Gastrocnemius medialis (tissue), 4 donors: ENCODE results near the gene PRKN. TPM values are rescaled to one million over a fixed set of nuclear protein-coding genes. Genes with fewer than 3 reads are reported as not detected.

Source experiments
- ATAC-seq, 2 donors: fragments of 150-250 bp; one replicate each; pipeline ENCODE4 v1.9.1; 2016
- DNase-seq, 2 donors: peaks; one replicate each; pipeline ENCODE4 v3.0.0-alpha.2; 2019
- H3K27ac ChIP-seq, 4 donors: fragments of 200-600 bp; sonication (generic); 1 replicate in 1 of 4; 2 replicates in 3 of 4; pipeline ENCODE4 v1.5.1; 2016 to 2018; ENCODE audit warnings: mild to moderate bottlenecking in 2 of 4, moderate library complexity in 1 of 4
- H3K27me3 ChIP-seq, 3 donors: fragments of 200-600 bp; sonication (generic) in 2 of 3; 1 replicate in 1 of 3; 2 replicates in 2 of 3; pipeline versions ENCODE4 v1.5.1 to v1.6.0; 2016 to 2019; ENCODE audit warnings: mild to moderate bottlenecking in 1 of 3, moderate library complexity in 1 of 3
- H3K36me3 ChIP-seq, 2 donors: fragments of 200-600 bp; sonication (generic) in 1 of 2; one replicate each; pipeline ENCODE4 v1.5.1; 2017 to 2018
- H3K4me1 ChIP-seq, 2 donors: fragments of 200-600 bp; sonication (generic) in 1 of 2; one replicate each; pipeline ENCODE4 v1.5.1; 2016 to 2017; ENCODE audit warnings: mild to moderate bottlenecking in 2 of 2
- H3K4me3 ChIP-seq, 4 donors: fragments of 200-600 bp; sonication (generic) in 3 of 4; 1 replicate in 1 of 4; 2 replicates in 3 of 4; pipeline ENCODE4 v1.5.1; 2016 to 2019; ENCODE audit warnings: mild to moderate bottlenecking in 2 of 4
- H3K9me3 ChIP-seq, 3 donors: fragments of 200-600 bp; sonication (generic) in 2 of 3; 1 replicate in 1 of 3; 2 replicates in 2 of 3; pipeline ENCODE4 v1.5.1; 2016 to 2019
- POLR2A ChIP-seq, 2 donors: fragments of 450-650 bp; IDR thresholded peaks; one replicate each; pipeline ENCODE4 v1.6.1; 2017; ENCODE audit warnings: antibody characterized with exemption in 2 of 2, mild to moderate bottlenecking in 2 of 2, moderate library complexity in 2 of 2
- in situ Hi-C, 4 donors: fragments of 200-750 bp; cut with MboI; loops; one replicate each; pipeline versions ENCODE4 v1.15.0 to v1.8.0; 2017; ENCODE audit warnings: low sequenced_read_pairs in 4 of 4
- intact Hi-C: fragments of 100-400 bp; cut with DNase I; formaldehyde crosslinking; loops from one replicate; pipeline ENCODE4 v1.15.1; 2023; ENCODE audit warnings: low total_unique reads
- total RNA-seq, 4 donors: library from RNA; depleted of rRNA; stranded (reverse); fragments of >200 nt; gene quantifications; one replicate each; pipeline versions ENCODE4 v1.1.0 to v1.2.3, GENCODE V29; 2016
- TF ChIP-seq, protein P1 (sequence below), 5 experiments: fragments of 450-650 bp in 3 of 5; fragments of 200-600 bp in 2 of 5; sonication (generic) in 2 of 5; IDR thresholded peaks in 4 of 5; conservative IDR thresholded peaks in 1 of 5; 1 replicate in 4 of 5; 2 replicates in 1 of 5; pipeline ENCODE4 v1.5.1; 2016 to 2019; ENCODE audit warnings: antibody characterized with exemption in 5 of 5, mild to moderate bottlenecking in 3 of 5, moderate library complexity in 3 of 5

Gene PRKN
- total RNA-seq, 4 donors from 2014 or later, result 8.4 to 21.6 (median 13.7) TPM

DNA sequence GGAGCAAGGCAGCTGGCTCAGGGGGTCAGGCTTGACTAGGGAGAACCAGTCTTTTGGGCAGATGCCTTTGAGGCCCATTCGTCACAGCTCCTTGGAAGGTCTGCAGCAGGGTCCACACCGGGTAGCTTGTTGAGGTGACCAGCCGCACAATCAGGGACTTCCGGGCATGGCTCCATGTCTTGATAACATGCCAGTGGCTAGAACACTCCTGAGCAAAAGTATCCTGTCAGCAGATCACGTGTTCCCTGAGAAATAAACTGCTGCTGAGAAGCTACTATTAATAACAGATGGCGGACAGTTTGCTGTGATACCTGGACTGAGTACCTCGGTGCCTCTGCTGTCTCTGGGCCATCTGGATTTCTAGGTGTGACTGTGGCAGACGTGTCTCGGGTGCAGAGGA is 235.9 kb downstream of the PRKN start:
- Histone ChIP-seq H3K4me3 (no peak overlapping the region), H3K36me3 (no peaks in the 10 kb centered on the region), H3K27ac (no peak overlapping the region), H3K4me1 (peaks cover 0 to 7% of the 10 kb centered on the region in 2 donors), H3K27me3 (no peaks in the 10 kb centered on the region), H3K9me3 (no peaks in the 10 kb centered on the region)
- no peak for DNase-seq
- ATAC-seq, result peak in 1 of 2 donors; percentile 58
- intact Hi-C loops (no loop called here), in situ Hi-C loops (no loop called here)
- TF ChIP-seq, protein P1, sequence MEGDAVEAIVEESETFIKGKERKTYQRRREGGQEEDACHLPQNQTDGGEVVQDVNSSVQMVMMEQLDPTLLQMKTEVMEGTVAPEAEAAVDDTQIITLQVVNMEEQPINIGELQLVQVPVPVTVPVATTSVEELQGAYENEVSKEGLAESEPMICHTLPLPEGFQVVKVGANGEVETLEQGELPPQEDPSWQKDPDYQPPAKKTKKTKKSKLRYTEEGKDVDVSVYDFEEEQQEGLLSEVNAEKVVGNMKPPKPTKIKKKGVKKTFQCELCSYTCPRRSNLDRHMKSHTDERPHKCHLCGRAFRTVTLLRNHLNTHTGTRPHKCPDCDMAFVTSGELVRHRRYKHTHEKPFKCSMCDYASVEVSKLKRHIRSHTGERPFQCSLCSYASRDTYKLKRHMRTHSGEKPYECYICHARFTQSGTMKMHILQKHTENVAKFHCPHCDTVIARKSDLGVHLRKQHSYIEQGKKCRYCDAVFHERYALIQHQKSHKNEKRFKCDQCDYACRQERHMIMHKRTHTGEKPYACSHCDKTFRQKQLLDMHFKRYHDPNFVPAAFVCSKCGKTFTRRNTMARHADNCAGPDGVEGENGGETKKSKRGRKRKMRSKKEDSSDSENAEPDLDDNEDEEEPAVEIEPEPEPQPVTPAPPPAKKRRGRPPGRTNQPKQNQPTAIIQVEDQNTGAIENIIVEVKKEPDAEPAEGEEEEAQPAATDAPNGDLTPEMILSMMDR (IDR thresholded peaks at IDR 0.05 in 4 of 5, conservative IDR thresholded peaks at IDR 0.05 in 1 of 5), result no peak

DNA sequence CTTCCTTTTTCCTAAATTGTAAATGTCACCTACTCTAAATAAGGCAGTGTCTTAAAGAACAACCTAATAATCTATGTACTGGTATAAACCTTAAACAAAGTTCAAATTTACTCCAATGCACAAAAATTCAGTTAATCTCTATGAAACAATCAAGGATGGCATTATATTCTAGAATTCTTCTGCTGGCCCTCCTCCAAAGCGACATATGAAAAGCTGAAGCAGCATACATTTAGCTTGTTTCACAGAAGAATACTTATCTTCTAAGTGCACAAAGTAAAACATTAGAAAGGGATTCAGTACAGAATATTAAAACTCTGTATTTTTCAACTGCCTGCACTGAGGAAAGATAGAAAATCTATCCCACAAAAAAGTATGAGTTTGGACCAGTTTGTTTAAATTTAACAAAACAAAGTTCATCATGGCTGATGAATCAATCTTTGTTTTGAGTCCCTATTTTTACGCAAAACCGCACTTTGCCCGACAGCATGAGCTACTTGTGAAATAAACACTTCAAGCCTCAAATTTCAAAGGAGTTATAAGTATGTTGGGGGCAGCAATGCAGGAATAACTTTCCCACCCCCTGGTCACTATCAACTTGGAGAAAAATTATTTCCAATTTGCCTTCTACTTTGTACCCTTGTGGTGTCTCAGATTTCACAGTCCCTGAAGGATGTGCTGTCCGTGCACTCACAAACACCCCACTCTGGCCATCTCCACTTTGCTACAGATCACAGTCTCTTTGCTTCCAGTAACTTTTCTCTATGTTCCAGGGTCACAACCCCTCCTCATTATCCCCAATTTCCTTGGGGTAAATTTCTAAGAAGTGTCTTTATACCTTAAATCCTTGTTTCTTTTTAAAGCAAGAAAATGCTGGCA is 238.2 kb downstream of the PRKN start:
- Histone ChIP-seq H3K36me3 (no peaks in the 10 kb centered on the region), H3K27ac (no peak overlapping the region), H3K4me3 (no peak overlapping the region), H3K9me3 (no peaks in the 10 kb centered on the region), H3K27me3 (no peaks in the 10 kb centered on the region), H3K4me1 (peaks cover 0 to 13% of the 10 kb centered on the region in 2 donors)
- intact Hi-C loops (no loop called here), in situ Hi-C loops (no loop called here)
- TF ChIP-seq POLR2A (IDR thresholded peaks at IDR 0.05), result no peak
- TF ChIP-seq, protein P1 (IDR thresholded peaks at IDR 0.05 in 4 of 5, conservative IDR thresholded peaks at IDR 0.05 in 1 of 5), result no peak
- no peak for DNase-seq
- ATAC-seq, result no peak

DNA sequence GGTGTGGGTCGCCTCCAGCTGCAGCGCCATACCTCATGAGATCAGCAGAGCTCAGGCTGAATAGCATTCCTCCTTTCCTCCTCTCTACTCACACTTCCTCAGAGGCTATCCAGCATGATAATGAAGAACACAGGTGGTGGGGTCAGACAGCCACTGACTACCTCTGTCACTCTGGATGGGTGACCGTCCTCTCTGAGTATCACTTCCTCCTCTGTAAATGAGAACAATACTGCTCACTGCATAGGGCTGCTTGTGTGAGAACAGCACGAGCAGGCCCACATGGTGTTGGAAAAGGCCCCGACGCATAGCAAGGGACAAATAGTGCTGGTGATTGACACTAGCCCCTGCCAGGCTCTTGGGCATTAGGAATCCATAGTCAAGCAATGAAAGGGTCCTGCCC is 239.1 kb downstream of the PRKN start:
- H3K4me3 ChIP-seq, result no peak overlapping the region
- no peak overlapping the region for H3K27ac ChIP-seq
- in situ Hi-C loops (no loop called here), intact Hi-C loops (no loop called here)
- no peaks in the 10 kb centered on the region for H3K9me3 ChIP-seq
- no peaks in the 10 kb centered on the region for H3K36me3 ChIP-seq
- H3K27me3 ChIP-seq, result no peaks in the 10 kb centered on the region
- TF ChIP-seq, protein P1 (IDR thresholded peaks at IDR 0.05 in 4 of 5, conservative IDR thresholded peaks at IDR 0.05 in 1 of 5), result no peak
- no peak for TF ChIP-seq POLR2A (IDR thresholded peaks at IDR 0.05)
- peaks cover 0 to 13% of the 10 kb centered on the region in 2 donors for H3K4me1 ChIP-seq
- ATAC-seq, result no peak
- no peak for DNase-seq

DNA sequence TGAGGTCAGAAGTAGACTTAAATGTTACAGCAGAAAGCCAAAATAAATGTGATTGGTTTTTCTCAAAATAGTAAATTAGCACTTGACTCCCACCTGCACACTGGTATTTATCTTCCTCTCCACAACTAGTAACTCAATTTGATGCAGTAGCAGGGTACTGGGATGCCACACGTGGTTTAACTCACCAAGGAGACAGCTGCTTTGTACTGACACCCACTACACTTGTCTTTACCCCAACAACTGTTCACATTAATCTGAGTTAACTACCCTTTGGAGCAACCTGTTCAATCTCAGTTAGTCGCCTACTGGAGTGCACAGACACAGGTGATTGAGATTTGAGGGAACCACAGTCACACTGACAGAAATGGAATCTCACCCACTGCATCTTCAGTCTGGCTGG is 242.1 kb downstream of the PRKN start:
- intact Hi-C loops, result no loop called here
- TF ChIP-seq POLR2A (IDR thresholded peaks at IDR 0.05), result no peak
- TF ChIP-seq, protein P1 (IDR thresholded peaks at IDR 0.05 in 4 of 5, conservative IDR thresholded peaks at IDR 0.05 in 1 of 5), result no peak

More for the DNA sequence above, 242.1 kb downstream of the PRKN start:
- peaks cover 0 to 6% of the 10 kb centered on the region in 2 donors for H3K4me1 ChIP-seq
- peak overlapping the region in 1 of 4 donors; percentile 16 for H3K4me3 ChIP-seq
- no peaks in the 10 kb centered on the region for H3K27me3 ChIP-seq
- H3K9me3 ChIP-seq, result no peaks in the 10 kb centered on the region
- no peaks in the 10 kb centered on the region for H3K36me3 ChIP-seq
- DNase-seq (no peak), ATAC-seq (no peak)
- no peak overlapping the region for H3K27ac ChIP-seq
- in situ Hi-C loops, result no loop called here
